IMR-90 (cell line): ENCODE data around the gene PLEKHG5. TPM values are rescaled to one million over a fixed set of nuclear protein-coding genes. Genes with fewer than 3 reads are reported as not detected.

Source experiments
- ATAC-seq: fragments of 200-7000 bp; cut with Tn5 transposase; 2 replicates; pipeline ENCODE4 v1.9.1; 2020; ENCODE audit warnings: low read depth, mild to moderate bottlenecking, moderate library complexity
- BruUV-seq: library from RNA; stranded (reverse); fragments of 400-500 nt; replicated peaks from 2 replicates; lab custom pipeline; 2021; lab: Mats Ljungman, UMichigan
- CTCF ChIA-PET: fragments of 300-600 bp; formaldehyde crosslinking; extraction: SDS; loops from one replicate; lab custom pipeline; 2021; ENCODE audit warnings: antibody characterized with exemption; lab: Yijun Ruan, JAX
- POLR2A ChIA-PET: fragments of 300-600 bp; sonication (Branson Sonifier 250); formaldehyde crosslinking; loops from one replicate; lab custom pipeline; 2022; ENCODE audit warnings: antibody characterized with exemption; ENCODE audit not compliant: unreplicated experiment; lab: Charles Lee
- DNase-seq: peaks from one replicate; pipeline ENCODE4 v3.0.0; 2013
- H2AFZ ChIP-seq: replicated peaks from 2 replicates; pipeline ENCODE3; 2013; ENCODE audit warnings: low read length, mild to moderate bottlenecking; ENCODE audit not compliant: poor library complexity
- H2AK5ac ChIP-seq: 2 replicates; pipeline ENCODE4 v1.6.1; 2013; ENCODE audit warnings: low read depth, low read length, inconsistent platforms
- H2AK9ac ChIP-seq: replicated peaks from 2 replicates; pipeline ENCODE3; 2013; ENCODE audit warnings: mild to moderate bottlenecking, low read depth, low read length, moderate library complexity; ENCODE audit not compliant: poor library complexity
- H2BK120ac ChIP-seq: 2 replicates; pipeline ENCODE4 v1.6.1; 2013; ENCODE audit warnings: low read depth, low read length, inconsistent platforms
- H2BK15ac ChIP-seq: 3 replicates; pipeline ENCODE4 v1.6.1; 2013; ENCODE audit warnings: low read depth, low read length, inconsistent platforms
- H2BK20ac ChIP-seq: 2 replicates; pipeline ENCODE4 v1.6.1; 2013; ENCODE audit warnings: low read depth, mild to moderate bottlenecking, inconsistent platforms, low read length, moderate library complexity
- H2BK5ac ChIP-seq: 2 replicates; pipeline ENCODE4 v1.6.1; 2013; ENCODE audit warnings: mild to moderate bottlenecking, low read depth, low read length, inconsistent platforms; ENCODE audit not compliant: poor library complexity, severe bottlenecking
- H3K14ac ChIP-seq: replicated peaks from 2 replicates; pipeline ENCODE4 v1.6.1; 2013; ENCODE audit warnings: low read depth, low read length, inconsistent platforms
- H3K18ac ChIP-seq: 2 replicates; pipeline ENCODE4 v1.6.1; 2013; ENCODE audit warnings: low read depth, low read length, control low read depth
- H3K23ac ChIP-seq: 2 replicates; pipeline ENCODE4 v1.6.1; 2013; ENCODE audit warnings: low read depth, low read length, inconsistent platforms
- H3K27ac ChIP-seq: 2 replicates; pipeline ENCODE4 v1.5.1; 2013; ENCODE audit warnings: mild to moderate bottlenecking, control low read depth, low read length; ENCODE audit not compliant: insufficient read depth
- H3K27me3 ChIP-seq: 2 replicates; pipeline ENCODE4 v1.6.1; 2013; ENCODE audit warnings: low read length; ENCODE audit not compliant: control insufficient read depth, insufficient read depth
- H3K36me3 ChIP-seq: 2 replicates; pipeline ENCODE4 v1.6.1; 2013; ENCODE audit warnings: low read length, mixed read lengths; ENCODE audit not compliant: control insufficient read depth, insufficient read depth
- H3K4ac ChIP-seq: 2 replicates; pipeline ENCODE4 v1.6.1; 2013; ENCODE audit warnings: low read depth, low read length, inconsistent platforms
- H3K4me1 ChIP-seq: 2 replicates; pipeline ENCODE4 v1.6.1; 2013; ENCODE audit warnings: low read length, mixed read lengths; ENCODE audit not compliant: control insufficient read depth, insufficient read depth
- H3K4me2 ChIP-seq: 2 replicates; pipeline ENCODE4 v1.6.1; 2013; ENCODE audit warnings: low read depth, mild to moderate bottlenecking, control low read depth, low read length, moderate library complexity
- H3K4me3 ChIP-seq: 2 replicates; pipeline ENCODE4 v1.5.1; 2013; ENCODE audit warnings: low read depth, mild to moderate bottlenecking, control low read depth, low read length, moderate library complexity; ENCODE audit not compliant: insufficient read depth
- H3K56ac ChIP-seq: 2 replicates; pipeline ENCODE4 v1.6.1; 2013; ENCODE audit warnings: low read length, inconsistent platforms; ENCODE audit not compliant: insufficient read depth; ENCODE audit errors: extremely low read depth
- H3K79me1 ChIP-seq, 2 experiments: 2 replicates each; pipeline ENCODE4 v1.6.1; 2013; ENCODE audit warnings: low read length in 2 of 2, inconsistent platforms in 1 of 2, low read depth in 1 of 2
- H3K9ac ChIP-seq: 2 replicates; pipeline ENCODE4 v1.6.1; 2013; ENCODE audit warnings: low read depth, low read length, control low read depth
- H3K9me1 ChIP-seq: 2 replicates; pipeline ENCODE4 v1.6.1; 2013; ENCODE audit warnings: low read length, inconsistent platforms; ENCODE audit not compliant: insufficient read depth
- H3K9me3 ChIP-seq: 2 replicates; pipeline ENCODE4 v1.6.1; 2013; ENCODE audit warnings: low read length; ENCODE audit not compliant: control insufficient read depth, insufficient read depth
- H4K20me1 ChIP-seq: 2 replicates; pipeline ENCODE4 v1.6.1; 2013; ENCODE audit warnings: low read length, inconsistent platforms; ENCODE audit not compliant: insufficient read depth
- H4K5ac ChIP-seq: 2 replicates; pipeline ENCODE4 v1.6.1; 2013; ENCODE audit warnings: mild to moderate bottlenecking, low read depth, low read length, control low read depth
- H4K8ac ChIP-seq, 2 experiments: 2 replicates each; pipeline ENCODE4 v1.6.1; 2013; ENCODE audit warnings: low read depth in 2 of 2, low read length in 2 of 2, control low read depth in 1 of 2, inconsistent platforms in 1 of 2
- H4K91ac ChIP-seq: 2 replicates; pipeline ENCODE4 v1.6.1; 2013; ENCODE audit warnings: low read depth, low read length, inconsistent platforms; ENCODE audit not compliant: insufficient read depth
- BHLHE40 ChIP-seq: fragments of 150-350 bp; IDR thresholded peaks from 2 replicates; pipeline ENCODE4 v1.6.1; 2016; ENCODE audit warnings: mild to moderate bottlenecking, low read depth, low read length
- CEBPB ChIP-seq: IDR thresholded peaks from 2 replicates; pipeline ENCODE4 v1.6.1; 2012; ENCODE audit warnings: low read depth, low read length, improper control_type of control experiment
- POLR2A ChIP-seq: IDR thresholded peaks from 2 replicates; pipeline ENCODE4 v1.6.1; 2012; ENCODE audit warnings: mild to moderate bottlenecking, low read depth, low read length
- RAD21 ChIP-seq: IDR thresholded peaks from 2 replicates; pipeline ENCODE4 v1.6.1; 2012; ENCODE audit warnings: low read length, improper control_type of control experiment
- SMC3 ChIP-seq: fragments of 150-350 bp; IDR thresholded peaks from 2 replicates; pipeline ENCODE4 v1.6.1; 2016; ENCODE audit warnings: low read depth, mild to moderate bottlenecking, antibody characterized with exemption, low read length, moderate library complexity
- WGBS, 2 experiments: methylation state at CpG; one replicate each; pipeline versions ENCODE4 v1.1.5 to v1.1.7; 2013; ENCODE audit warnings: missing lambda C conversion rate in 2 of 2; ENCODE audit not compliant: insufficient read length in 1 of 2; ENCODE audit errors: extremely low coverage in 2 of 2; 5-methylcytosine and 5-hydroxymethylcytosine counted together
- dilution Hi-C: fragments of 300-500 bp; cut with HindIII; formaldehyde crosslinking; loops from one replicate; pipeline ENCODE4 v1.14.3; 2018; ENCODE audit warnings: low sequenced_read_pairs; ENCODE audit not compliant: unreplicated experiment
- in situ Hi-C: fragments of 300-500 bp; cut with MboI; formaldehyde crosslinking; loops from 3 replicates; pipeline ENCODE4 v1.14.3; 2019; ENCODE audit warnings: low sequenced_read_pairs, inconsistent platforms, mixed read lengths
- intact Hi-C: fragments of 100-400 bp; cut with micrococcal nuclease; formaldehyde crosslinking; loops from 2 replicates; pipeline ENCODE4 v1.10.0; 2022
- polyA plus RNA-seq, 3 experiments: library from polyadenylated mRNA; depleted of rRNA; stranded (reverse); fragments of >200 nt; gene quantifications; 2 replicates each; pipeline ENCODE4 v1.2.3, GENCODE V29; 2012; ENCODE audit warnings: low replicate concordance in 1 of 3
- total RNA-seq: library from RNA; depleted of rRNA; stranded (reverse); fragments of >200 nt; gene quantifications from 2 replicates; pipeline ENCODE4 v1.2.3, GENCODE V29; 2012
- TF ChIP-seq, protein P1 (sequence below): conservative IDR thresholded peaks from 2 replicates; pipeline ENCODE4 v1.5.1; 2012; ENCODE audit warnings: mild to moderate bottlenecking, low read depth, low read length, improper control_type of control experiment

PLEKHG5 gene
- total and polyA plus RNA-seq, 2 of the 4 experiments (the other 2 are of a cell fraction): 4.8 to 11.6 TPM

DNA sequence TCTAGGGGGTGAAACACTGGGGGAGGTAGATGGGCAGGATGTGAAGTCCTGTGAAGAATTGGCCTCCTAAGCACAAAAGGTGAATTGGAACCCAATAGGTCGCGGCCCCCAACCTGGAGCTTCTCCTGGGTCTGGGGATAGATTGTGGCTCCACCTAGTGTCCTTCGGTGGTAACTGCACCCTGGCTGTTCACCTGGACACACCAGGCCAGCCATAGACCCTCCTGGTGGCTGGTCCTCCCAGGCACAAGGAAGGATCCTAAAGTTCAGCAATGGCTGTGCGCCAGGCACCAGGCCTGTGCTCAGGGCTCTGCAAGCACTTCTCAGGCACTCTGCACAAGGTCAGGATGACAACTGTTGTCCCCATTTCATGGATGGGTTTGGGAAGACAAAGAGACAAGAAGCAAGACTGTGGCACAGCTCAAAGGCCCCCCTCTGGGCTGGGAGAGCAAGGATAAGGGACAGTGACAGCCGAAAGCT is 53.4 kb downstream of the PLEKHG5 start:
- no peaks in the 10 kb centered on the region for H3K9me3 ChIP-seq

More for the DNA sequence above, 53.4 kb downstream of the PLEKHG5 start:
- no peak overlapping the region for H3K4me3 ChIP-seq
- DNase-seq (peak; percentile 33), ATAC-seq (peak; percentile 80)
- H3K23ac ChIP-seq: no peak overlapping the region
- ChIA-PET CTCF (interaction anchor here (1.0 to 2.9 kb wide), 8 partner anchors 11 to 89 kb away, joined by 3 to 13 read pairs (median 4); partner anchors contain the start of gene HES2), POLR2A (no interaction called here)
- no peaks in the 10 kb centered on the region for H3K79me1 ChIP-seq
- H4K91ac ChIP-seq: no peak overlapping the region
- no peak overlapping the region for H2AK5ac ChIP-seq
- in situ Hi-C loops (no loop called here), dilution Hi-C loops (no loop called here), intact Hi-C loops (loop anchor here (1.0 to 5.0 kb wide), 3 partner anchors 76 to 192 kb away; no protein-coding TSS in a partner anchor)
- no peak overlapping the region for H3K4ac ChIP-seq
- no peaks in the 10 kb centered on the region for H3K36me3 ChIP-seq
- H3K56ac ChIP-seq: no peak overlapping the region
- no peak overlapping the region for H2BK15ac ChIP-seq
- no peak overlapping the region for H3K9ac ChIP-seq
- H2BK120ac ChIP-seq: no peak overlapping the region
- no peak overlapping the region for H2BK5ac ChIP-seq
- H4K20me1 ChIP-seq: no peaks in the 10 kb centered on the region; the same call in 1 of the 2 replicates
- no peaks in the 10 kb centered on the region for H3K9me1 ChIP-seq
- peaks cover 42% of the 10 kb centered on the region for H3K27me3 ChIP-seq
- WGBS, 2 experiments: 0% methylated on average over 3 of the region's 5 CpGs; no CpG with 5 or more reads in 1 of the 2 experiments
- H3K4me2 ChIP-seq: no peak overlapping the region
- peak overlapping the region; percentile 41 for H2AFZ ChIP-seq
- H4K8ac ChIP-seq: no peak overlapping the region
- H3K4me1 ChIP-seq: peaks cover 1% of the 10 kb centered on the region; the same call in 1 of the 2 replicates
- H2BK20ac ChIP-seq: no peak overlapping the region
- no peak overlapping the region for H4K5ac ChIP-seq
- no TSS peak for BruUV-seq
- H3K14ac ChIP-seq: no peak overlapping the region
- peak; percentile 56 for TF ChIP-seq SMC3
- TF ChIP-seq BHLHE40: no peak
- peak; percentile 59 for TF ChIP-seq RAD21
- TF ChIP-seq CEBPB: no peak
- TF ChIP-seq POLR2A: no peak
- TF ChIP-seq, protein P1, sequence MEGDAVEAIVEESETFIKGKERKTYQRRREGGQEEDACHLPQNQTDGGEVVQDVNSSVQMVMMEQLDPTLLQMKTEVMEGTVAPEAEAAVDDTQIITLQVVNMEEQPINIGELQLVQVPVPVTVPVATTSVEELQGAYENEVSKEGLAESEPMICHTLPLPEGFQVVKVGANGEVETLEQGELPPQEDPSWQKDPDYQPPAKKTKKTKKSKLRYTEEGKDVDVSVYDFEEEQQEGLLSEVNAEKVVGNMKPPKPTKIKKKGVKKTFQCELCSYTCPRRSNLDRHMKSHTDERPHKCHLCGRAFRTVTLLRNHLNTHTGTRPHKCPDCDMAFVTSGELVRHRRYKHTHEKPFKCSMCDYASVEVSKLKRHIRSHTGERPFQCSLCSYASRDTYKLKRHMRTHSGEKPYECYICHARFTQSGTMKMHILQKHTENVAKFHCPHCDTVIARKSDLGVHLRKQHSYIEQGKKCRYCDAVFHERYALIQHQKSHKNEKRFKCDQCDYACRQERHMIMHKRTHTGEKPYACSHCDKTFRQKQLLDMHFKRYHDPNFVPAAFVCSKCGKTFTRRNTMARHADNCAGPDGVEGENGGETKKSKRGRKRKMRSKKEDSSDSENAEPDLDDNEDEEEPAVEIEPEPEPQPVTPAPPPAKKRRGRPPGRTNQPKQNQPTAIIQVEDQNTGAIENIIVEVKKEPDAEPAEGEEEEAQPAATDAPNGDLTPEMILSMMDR: peak; percentile 71
- peak overlapping the region; percentile 72 for H2AK9ac ChIP-seq
- no peak overlapping the region for H3K18ac ChIP-seq
- H3K27ac ChIP-seq: no peak overlapping the region
